ENCODE results near the gene CUX1.
"Not testable (repeated sequence)": the region's sequence is repeated elsewhere in the genome, so short reads cannot be mapped to it uniquely, and the experiment has no call there.

CUX1 gene

GRCh38 chr7:101854084-101854865 is 36.8 kb downstream of the CUX1 start:
- no peak for DNase-seq (ENCODE audit: low read depth)

- DNase-seq (ENCODE audit: low read depth) = peak; percentile 66
These were observed 39.3 kb downstream of the CUX1 start for GRCh38 chr7:101856473-101857357.

- DNase-seq (ENCODE audit: low read depth) = no peak
These were observed 40.0 kb downstream of the CUX1 start for GRCh38 chr7:101857358-101857811.

GRCh38 chr7:101858437-101859385 is 41.3 kb downstream of the CUX1 start:
- DNase-seq (ENCODE audit: low read depth) = no peak

GRCh38 chr7:101859411-101860106 is 42.1 kb downstream of the CUX1 start:
- no peak for DNase-seq (ENCODE audit: low read depth)

GRCh38 chr7:101860316-101861217 is 43.1 kb downstream of the CUX1 start:
- DNase-seq (ENCODE audit: low read depth) = no peak

GRCh38 chr7:101861218-101861775 is 43.9 kb downstream of the CUX1 start:
- DNase-seq (ENCODE audit: low read depth) = no peak

- DNase-seq (ENCODE audit: low read depth) = no peak
These were observed 45.1 kb downstream of the CUX1 start for GRCh38 chr7:101862280-101863220.

GRCh38 chr7:101863598-101863997 is 46.2 kb downstream of the CUX1 start:
- no peak for DNase-seq (ENCODE audit: low read depth)

GRCh38 chr7:101864039-101864438 is 46.6 kb downstream of the CUX1 start:
- no peak for DNase-seq (ENCODE audit: low read depth)

GRCh38 chr7:101865031-101865430 is 47.6 kb downstream of the CUX1 start:
- DNase-seq (ENCODE audit: low read depth) = no peak

- DNase-seq (ENCODE audit: low read depth) = no peak
These were observed 48.0 kb downstream of the CUX1 start for GRCh38 chr7:101865455-101865854.

- no peak for DNase-seq (ENCODE audit: low read depth)
These were observed 48.9 kb downstream of the CUX1 start for GRCh38 chr7:101866328-101866727.

- no peak for DNase-seq (ENCODE audit: low read depth)
These were observed 49.8 kb downstream of the CUX1 start for GRCh38 chr7:101867265-101867664.

GRCh38 chr7:101867681-101868080 is 50.3 kb downstream of the CUX1 start:
- not testable (repeated sequence) for DNase-seq (ENCODE audit: low read depth)

GRCh38 chr7:101868191-101868950 is 50.9 kb downstream of the CUX1 start:
- no peak for DNase-seq (ENCODE audit: low read depth)

GRCh38 chr7:101869026-101869900 is 51.8 kb downstream of the CUX1 start:
- no peak for DNase-seq (ENCODE audit: low read depth)
